Stimulated activated naive B cell treated with anti-CD40 and anti-IgM and Interleukin-4, amounts not matched to agents 10 μg/mL and 1 μg/mL and 100 μg/mL, for 72 hours (primary cell): ENCODE results near the gene SLC22A8.
A peak's percentile ranks its signal among the peaks of the same experiment; 100 is the strongest.
"Not testable (repeated sequence)": the region's sequence is repeated elsewhere in the genome, so short reads cannot be mapped to it uniquely, and the experiment has no call there.

Experiments
- ATAC-seq, 2 donors: fragments of 150-1000 bp; cut with Tn5 transposase; replicated peaks; 2 replicates each; pipeline ENCODE4 v1.10.0; 2021; ENCODE audit warnings: moderate library complexity in 1 of 2
- DNase-seq: peaks from one replicate; pipeline ENCODE4 v3.0.0; 2021
- H3K27ac Mint-ChIP-seq: one replicate; pipeline ENCODE4 v1.8.0; 2022; ENCODE audit warnings: mild to moderate bottlenecking, mixed read lengths
- H3K27me3 Mint-ChIP-seq, 2 donors: one replicate each; pipeline ENCODE4 v1.8.0; 2022; ENCODE audit warnings: mixed read lengths in 2 of 2
- H3K36me3 Mint-ChIP-seq, 2 donors: one replicate each; pipeline ENCODE4 v1.8.0; 2022; ENCODE audit warnings: mixed read lengths in 2 of 2, mild to moderate bottlenecking in 1 of 2
- H3K4me1 Mint-ChIP-seq, 2 donors: one replicate each; pipeline ENCODE4 v1.8.0; 2022; ENCODE audit warnings: mixed read lengths in 2 of 2, mild to moderate bottlenecking in 1 of 2
- H3K4me3 Mint-ChIP-seq, 2 donors: one replicate each; pipeline ENCODE4 v1.8.0; 2022; ENCODE audit warnings: mild to moderate bottlenecking in 2 of 2, mixed read lengths in 2 of 2, moderate library complexity in 1 of 2
- H3K9me3 Mint-ChIP-seq, 2 donors: one replicate each; pipeline ENCODE4 v1.8.0; 2022; ENCODE audit warnings: mixed read lengths in 2 of 2, mild to moderate bottlenecking in 1 of 2

SLC22A8 gene, protein sequence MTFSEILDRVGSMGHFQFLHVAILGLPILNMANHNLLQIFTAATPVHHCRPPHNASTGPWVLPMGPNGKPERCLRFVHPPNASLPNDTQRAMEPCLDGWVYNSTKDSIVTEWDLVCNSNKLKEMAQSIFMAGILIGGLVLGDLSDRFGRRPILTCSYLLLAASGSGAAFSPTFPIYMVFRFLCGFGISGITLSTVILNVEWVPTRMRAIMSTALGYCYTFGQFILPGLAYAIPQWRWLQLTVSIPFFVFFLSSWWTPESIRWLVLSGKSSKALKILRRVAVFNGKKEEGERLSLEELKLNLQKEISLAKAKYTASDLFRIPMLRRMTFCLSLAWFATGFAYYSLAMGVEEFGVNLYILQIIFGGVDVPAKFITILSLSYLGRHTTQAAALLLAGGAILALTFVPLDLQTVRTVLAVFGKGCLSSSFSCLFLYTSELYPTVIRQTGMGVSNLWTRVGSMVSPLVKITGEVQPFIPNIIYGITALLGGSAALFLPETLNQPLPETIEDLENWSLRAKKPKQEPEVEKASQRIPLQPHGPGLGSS

DNA sequence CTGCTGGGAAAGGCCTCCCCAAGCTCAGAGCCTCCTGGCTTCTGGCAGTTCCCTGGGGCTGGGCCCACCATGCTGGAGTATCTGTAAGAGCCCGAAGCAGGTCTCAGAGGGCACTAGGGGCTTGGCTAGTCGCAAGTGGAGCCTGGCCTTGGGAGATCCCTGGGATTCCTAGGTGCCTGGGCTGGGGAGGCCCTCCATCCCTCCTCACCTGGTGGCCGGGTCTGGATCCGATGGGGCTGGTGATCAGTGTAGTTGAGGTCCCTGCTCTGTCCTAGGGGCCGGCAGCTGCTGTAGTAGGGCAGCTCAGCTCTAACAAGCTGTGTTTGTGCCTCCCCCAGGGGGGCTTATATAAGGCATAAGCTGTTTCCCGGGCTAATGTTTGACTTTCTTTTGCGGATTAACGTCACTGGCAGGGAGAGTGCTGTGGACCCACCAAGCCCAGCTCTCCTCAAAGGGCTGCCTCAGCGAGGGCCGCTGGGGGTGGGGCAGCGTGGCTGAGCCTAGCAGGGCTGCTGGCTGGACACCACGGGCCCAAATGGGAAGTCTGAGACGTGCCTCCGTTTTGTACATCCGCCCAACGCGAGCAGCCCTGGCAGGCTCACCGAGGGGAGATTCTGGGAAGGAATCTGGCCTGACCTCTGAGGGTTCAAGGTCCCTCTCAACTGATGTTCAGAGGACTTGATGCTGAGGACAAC, at the start of gene SLC22A8:
Gene SLC22A8, minus strand, starts transcription at position 321 of the 695 bp plus-strand sequence. CDS start 883 bp downstream, outside the sequence.
- Mint-ChIP-seq H3K27ac (no peak within 1 kb of the TSS), H3K27me3 (peaks cover 33 to 50% of the 10 kb centered on the region in 2 donors), H3K36me3 (no peaks in the 10 kb centered on the region), H3K4me3 (no peak within 1 kb of the TSS), H3K4me1 (no peaks in the 10 kb centered on the region), H3K9me3 (no peaks in the 10 kb centered on the region)
- no peak for DNase-seq
- ATAC-seq, result no peak

DNA sequence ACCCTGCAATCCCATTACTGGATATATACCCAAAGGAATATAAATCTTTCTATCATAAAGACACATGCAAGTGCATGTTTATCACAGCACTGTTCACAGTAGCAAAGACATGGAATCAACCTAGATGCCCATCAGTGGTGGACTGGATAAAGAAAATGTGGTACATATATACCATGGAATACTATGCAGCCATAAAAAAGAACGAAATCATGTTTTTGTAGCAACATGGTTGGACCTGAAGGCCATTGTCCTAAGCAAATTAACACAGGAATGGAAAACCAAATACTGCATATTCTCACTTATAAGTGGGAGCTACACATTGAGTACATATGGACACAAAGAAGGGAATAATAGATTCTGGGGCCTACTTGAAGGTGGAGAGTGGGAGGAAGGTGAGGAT, 30.6 kb upstream of the SLC22A8 start:
- H3K4me1 Mint-ChIP-seq, DNase-seq, H3K4me3 Mint-ChIP-seq, H3K9me3 Mint-ChIP-seq, H3K27ac Mint-ChIP-seq, ATAC-seq, H3K36me3 Mint-ChIP-seq: not testable (repeated sequence)
- H3K27me3 Mint-ChIP-seq, result peaks cover 36 to 51% of the 10 kb centered on the region in 2 donors

DNA sequence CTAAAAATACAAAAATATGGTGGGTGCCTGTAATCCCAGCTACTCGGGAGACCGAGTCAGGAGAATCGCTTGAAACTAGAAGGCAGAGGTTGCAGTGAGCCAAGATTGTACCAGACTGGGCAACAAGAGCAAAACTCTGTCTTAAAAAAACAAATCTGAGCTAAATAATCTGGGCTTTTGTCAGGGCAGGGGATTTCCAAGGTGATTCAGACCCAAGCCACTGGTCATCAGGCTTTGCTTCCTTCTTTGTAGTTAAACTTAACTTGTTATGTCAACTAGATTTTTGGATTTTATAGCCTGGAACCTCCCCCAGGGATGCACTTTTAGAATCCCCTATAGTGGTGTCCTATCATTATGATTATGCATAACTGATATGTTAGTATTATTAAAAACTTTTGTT, 27.0 kb upstream of the SLC22A8 start:
- H3K27ac Mint-ChIP-seq, result no peak overlapping the region
- no peak overlapping the region for H3K4me3 Mint-ChIP-seq
- peaks cover 45 to 50% of the 10 kb centered on the region in 2 donors for H3K27me3 Mint-ChIP-seq
- H3K4me1 Mint-ChIP-seq, result no peaks in the 10 kb centered on the region
- no peaks in the 10 kb centered on the region for H3K36me3 Mint-ChIP-seq
- H3K9me3 Mint-ChIP-seq, result peaks cover 0 to 3% of the 10 kb centered on the region in 2 donors
- DNase-seq, result no peak
- no peak for ATAC-seq

DNA sequence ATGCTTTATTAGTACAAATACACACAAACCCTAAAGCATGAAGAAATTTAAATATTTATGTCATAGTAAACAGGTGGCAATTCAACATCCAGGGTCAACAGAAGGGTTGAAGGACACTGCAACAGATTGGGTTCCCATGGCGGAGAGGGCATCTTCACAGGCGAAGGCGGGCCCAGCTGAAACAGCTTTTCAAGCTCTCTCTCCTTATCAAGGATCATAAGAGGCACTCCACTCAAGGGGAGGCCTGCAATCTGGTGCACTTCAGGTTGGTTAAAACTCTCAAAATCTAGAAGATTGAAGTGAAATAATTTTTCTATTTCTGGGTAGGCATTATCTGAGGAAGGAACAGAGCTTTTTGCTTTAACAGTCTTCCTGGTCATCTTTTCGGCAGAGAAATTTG, 16.8 kb upstream of the SLC22A8 start:
- H3K36me3 Mint-ChIP-seq, result no peaks in the 10 kb centered on the region
- no peak overlapping the region for H3K27ac Mint-ChIP-seq
- no peaks in the 10 kb centered on the region for H3K9me3 Mint-ChIP-seq
- no peak for DNase-seq
- no peak overlapping the region for H3K4me3 Mint-ChIP-seq
- peaks cover 29 to 34% of the 10 kb centered on the region in 2 donors for H3K27me3 Mint-ChIP-seq
- H3K4me1 Mint-ChIP-seq, result peaks cover 0 to 3% of the 10 kb centered on the region in 2 donors
- ATAC-seq, result no peak

DNA sequence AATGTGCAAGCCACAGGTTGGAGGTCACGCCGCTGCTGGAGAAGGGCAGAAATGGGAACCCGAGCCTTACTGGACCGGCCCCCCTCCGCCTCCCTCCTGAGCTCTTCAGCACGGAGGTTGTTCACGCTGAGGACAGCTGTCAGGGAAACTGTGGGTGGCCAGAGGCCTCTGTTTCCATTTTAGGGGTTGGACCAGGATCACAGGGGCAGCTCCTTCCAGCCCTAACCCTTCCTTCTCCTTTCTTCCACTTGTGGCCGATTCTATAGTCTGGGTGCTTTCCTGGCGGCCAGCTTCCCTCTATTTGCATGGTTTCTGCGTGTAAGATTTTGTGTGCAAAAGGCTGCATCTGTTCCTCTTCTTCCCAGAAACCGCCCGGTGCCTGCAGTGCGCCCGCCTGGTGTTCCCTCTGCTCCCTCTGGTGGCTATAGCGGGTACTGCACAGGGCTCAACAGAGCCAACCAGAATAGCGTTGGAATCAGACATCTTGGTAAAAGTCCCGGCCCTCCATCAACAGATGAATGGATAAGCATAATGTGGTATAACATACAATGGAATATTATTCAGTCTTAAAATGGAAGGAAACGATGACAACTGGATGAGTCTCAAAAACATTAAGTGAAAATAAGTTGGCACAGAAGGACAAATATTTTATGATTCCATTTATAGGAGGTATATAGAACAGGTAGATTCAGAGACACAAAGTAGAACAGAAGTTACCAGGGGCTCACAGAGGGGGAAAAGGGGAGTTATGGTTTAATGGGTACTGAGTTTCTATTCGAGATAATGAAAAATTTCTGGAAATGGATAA, 8.4 kb upstream of the SLC22A8 start:
- Mint-ChIP-seq H3K27ac (no peak overlapping the region), H3K9me3 (no peaks in the 10 kb centered on the region), H3K4me1 (peaks cover 2 to 8% of the 10 kb centered on the region in 2 donors), H3K27me3 (peaks cover 19 to 38% of the 10 kb centered on the region in 2 donors), H3K4me3 (no peak overlapping the region), H3K36me3 (no peaks in the 10 kb centered on the region)
- peak; percentile 90 to 91 for ATAC-seq
- DNase-seq, result peak; percentile 64

DNA sequence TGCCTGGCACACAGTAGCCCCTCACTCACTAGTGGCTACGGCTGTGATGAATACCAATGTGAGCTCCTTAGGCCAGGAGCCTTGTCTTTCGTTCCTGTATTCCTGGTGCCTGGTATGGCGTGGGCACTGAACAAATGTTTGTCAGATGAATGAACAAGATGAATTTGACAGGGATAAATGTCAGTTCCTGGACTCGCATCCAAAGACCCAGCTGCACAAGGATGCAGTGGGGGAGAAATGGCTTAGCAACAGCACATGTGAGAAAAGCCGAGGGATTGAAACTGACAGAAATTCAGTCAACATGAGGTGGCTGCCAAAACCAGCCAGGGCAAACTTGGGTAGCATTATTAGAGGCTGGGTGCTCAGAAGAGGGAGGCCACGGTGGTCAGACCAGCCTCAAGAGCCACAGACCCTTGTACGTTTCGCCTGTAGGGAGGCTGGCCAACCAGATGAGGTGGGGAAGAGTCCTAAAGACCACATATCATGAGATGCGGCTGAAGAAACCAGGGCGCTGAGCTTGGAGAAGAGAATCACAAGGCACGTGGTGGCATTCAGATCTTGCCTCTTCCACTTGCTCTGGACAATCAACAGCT, 7.7 kb upstream of the SLC22A8 start:
- peaks cover 25 to 38% of the 10 kb centered on the region in 2 donors for H3K27me3 Mint-ChIP-seq
- DNase-seq (no peak), ATAC-seq (no peak)
- no peak overlapping the region for H3K4me3 Mint-ChIP-seq
- H3K4me1 Mint-ChIP-seq, result peaks cover 2 to 8% of the 10 kb centered on the region in 2 donors
- no peaks in the 10 kb centered on the region for H3K9me3 Mint-ChIP-seq
- H3K36me3 Mint-ChIP-seq, result no peaks in the 10 kb centered on the region
- no peak overlapping the region for H3K27ac Mint-ChIP-seq

DNA sequence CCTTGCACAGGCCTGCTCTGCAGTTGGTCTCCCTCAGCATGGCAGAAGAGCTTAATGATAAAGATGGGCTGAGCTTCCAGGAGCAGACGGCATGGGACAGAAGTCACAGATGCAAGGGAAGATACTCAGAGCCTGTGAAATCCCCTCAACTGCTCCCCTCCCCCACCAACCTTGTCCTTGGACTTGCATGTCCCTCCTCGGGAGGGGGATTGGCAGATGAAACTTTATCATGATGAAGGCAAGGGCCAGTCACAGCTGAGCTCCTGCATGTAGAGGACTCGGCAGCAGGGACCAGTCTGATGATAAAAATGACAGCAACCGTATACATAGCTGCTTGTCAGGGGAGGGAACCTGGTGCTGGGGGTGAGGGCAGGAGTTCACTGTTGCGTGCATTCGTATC, 6.8 kb upstream of the SLC22A8 start:
- no peak for ATAC-seq

DNA sequence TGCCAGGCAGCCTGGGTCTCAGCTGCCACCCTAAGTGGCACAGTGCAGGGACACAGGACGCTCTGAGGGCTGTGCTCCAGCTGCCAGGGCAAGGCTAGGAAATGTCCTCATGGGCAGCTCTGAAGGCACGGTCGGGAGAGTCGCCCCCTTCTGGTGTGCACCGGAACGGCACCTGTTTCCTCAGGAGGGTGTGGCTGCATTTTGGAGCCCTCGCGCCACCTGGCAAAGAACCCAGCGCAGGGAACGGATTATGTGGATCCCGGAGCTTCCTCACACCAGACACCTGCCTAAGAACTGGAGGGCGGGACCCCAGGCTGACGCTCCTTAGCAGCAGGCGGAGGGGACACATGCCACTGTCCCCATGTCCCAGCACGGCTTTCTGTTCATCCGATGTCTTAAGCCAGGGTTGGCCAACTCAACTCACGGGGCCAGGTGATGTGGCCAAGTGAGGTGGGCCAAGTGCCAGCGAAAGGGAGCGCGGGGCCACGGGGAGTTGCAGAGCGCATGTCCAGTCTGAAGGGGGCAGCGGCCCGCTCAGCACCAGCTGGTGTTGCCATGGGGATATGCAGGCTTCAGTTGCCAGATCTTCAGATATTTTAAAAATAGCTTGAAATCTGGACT, 5.1 kb upstream of the SLC22A8 start:
- H3K4me1 Mint-ChIP-seq, result peaks cover 2 to 8% of the 10 kb centered on the region in 2 donors
- no peak overlapping the region for H3K27ac Mint-ChIP-seq
- peaks cover 36 to 41% of the 10 kb centered on the region in 2 donors for H3K27me3 Mint-ChIP-seq
- no peaks in the 10 kb centered on the region for H3K9me3 Mint-ChIP-seq
- no peak overlapping the region for H3K4me3 Mint-ChIP-seq
- ATAC-seq (peak in 1 of 2 donors; percentile 35), DNase-seq (peak; percentile 13)
- no peaks in the 10 kb centered on the region for H3K36me3 Mint-ChIP-seq

More for the DNA sequence above, 6.8 kb upstream of the SLC22A8 start:
- Mint-ChIP-seq H3K9me3 (no peaks in the 10 kb centered on the region), H3K27ac (no peak overlapping the region), H3K27me3 (peaks cover 32 to 39% of the 10 kb centered on the region in 2 donors), H3K36me3 (no peaks in the 10 kb centered on the region), H3K4me1 (peaks cover 2 to 8% of the 10 kb centered on the region in 2 donors), H3K4me3 (no peak overlapping the region)
- DNase-seq, result no peak

DNA sequence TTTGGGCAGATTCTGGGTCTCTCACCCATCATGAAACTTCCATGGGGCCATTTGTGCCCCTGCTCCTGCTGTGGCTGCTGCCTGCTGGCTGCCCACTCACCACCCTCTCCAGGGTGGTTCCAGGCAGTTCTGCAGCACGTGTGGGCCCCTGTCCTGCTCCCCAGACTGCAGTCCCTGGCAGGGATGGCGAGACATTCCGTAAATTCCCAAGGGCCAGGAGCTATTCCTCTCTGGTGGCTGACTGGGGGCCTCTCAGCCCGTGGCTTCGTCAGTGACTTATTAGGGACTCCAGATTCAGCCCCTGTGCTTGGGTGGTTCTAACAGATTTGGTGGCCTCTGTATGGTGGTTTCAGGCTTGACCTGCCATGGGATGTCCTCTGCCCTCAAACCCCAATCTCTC, 3.9 kb upstream of the SLC22A8 start:
- H3K9me3 Mint-ChIP-seq, result no peaks in the 10 kb centered on the region
- peaks cover 2 to 8% of the 10 kb centered on the region in 2 donors for H3K4me1 Mint-ChIP-seq
- no peak overlapping the region for H3K4me3 Mint-ChIP-seq
- no peaks in the 10 kb centered on the region for H3K36me3 Mint-ChIP-seq
- no peak for DNase-seq
- peaks cover 38 to 46% of the 10 kb centered on the region in 2 donors for H3K27me3 Mint-ChIP-seq
- H3K27ac Mint-ChIP-seq, result no peak overlapping the region
- ATAC-seq, result no peak

DNA sequence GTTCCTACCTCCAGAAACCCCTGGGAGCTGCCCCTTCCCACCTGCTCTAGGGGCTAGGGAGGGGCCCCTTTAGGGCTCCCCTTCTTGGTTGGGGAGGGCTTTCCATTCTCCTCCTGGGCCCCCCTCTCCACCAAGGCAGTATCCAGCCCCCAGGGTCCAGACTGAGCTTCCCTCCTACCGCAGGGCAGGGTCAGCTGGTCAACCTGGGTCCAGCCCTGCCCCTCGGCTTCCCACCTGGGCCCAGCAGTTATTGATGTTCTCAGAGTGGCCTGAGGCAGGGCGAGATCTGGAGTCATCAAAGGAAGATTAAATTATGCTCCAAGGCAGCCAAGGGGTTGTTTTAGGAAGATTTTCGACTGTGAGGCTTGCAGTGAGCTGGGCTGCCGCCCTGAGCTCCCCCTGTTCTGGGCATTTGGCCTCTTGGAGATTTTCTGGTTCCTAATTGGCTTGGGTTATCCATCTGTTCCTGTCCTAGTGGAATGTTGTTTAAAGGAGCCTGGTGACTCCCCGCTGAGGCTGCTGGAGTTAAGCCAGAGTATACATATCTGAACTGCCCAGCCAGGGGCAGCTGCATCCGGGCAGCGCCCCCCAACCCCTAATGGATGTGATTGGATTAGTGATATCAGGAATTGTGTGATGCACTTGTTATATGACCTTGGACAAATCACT, 1.8 kb upstream of the SLC22A8 start:
- Mint-ChIP-seq H3K9me3 (no peaks in the 10 kb centered on the region), H3K36me3 (no peaks in the 10 kb centered on the region), H3K27ac (no peak overlapping the region), H3K4me3 (no peak overlapping the region), H3K27me3 (peaks cover 41 to 55% of the 10 kb centered on the region in 2 donors), H3K4me1 (no peaks in the 10 kb centered on the region)
- no peak for ATAC-seq
- no peak for DNase-seq

DNA sequence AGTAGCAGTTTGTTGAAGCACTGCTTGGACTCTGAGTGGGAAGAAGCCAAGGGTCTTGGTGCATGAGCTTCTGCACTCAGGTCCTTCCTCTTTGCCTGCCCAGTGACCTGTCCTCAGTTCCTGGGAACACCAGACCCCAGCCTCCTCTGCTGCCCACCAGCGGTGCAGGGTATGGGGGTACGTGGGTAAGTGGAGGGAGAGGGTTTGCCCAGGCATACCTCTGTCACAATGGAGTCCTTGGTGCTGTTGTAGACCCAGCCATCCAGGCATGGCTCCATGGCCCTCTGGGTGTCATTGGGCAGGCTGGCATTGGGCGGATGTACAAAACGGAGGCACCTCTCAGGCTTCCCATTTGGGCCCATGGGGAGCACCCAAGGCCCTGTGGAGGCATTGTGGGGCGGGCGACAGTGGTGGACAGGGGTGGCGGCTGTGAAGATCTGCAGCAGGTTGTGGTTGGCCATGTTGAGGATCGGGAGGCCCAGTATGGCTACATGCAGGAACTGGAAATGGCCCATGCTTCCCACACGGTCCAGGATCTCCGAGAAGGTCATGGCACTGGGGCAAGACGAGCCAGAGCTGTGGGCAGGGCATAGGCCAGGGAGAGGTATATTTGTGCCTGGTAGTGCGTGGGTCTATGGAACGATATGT, 1.1 kb downstream of the SLC22A8 start:
- DNase-seq (no peak), ATAC-seq (no peak)
- Mint-ChIP-seq H3K4me3 (no peak overlapping the region), H3K4me1 (no peaks in the 10 kb centered on the region), H3K27me3 (peaks cover 33 to 50% of the 10 kb centered on the region in 2 donors), H3K27ac (no peak overlapping the region), H3K36me3 (no peaks in the 10 kb centered on the region), H3K9me3 (no peaks in the 10 kb centered on the region)

DNA sequence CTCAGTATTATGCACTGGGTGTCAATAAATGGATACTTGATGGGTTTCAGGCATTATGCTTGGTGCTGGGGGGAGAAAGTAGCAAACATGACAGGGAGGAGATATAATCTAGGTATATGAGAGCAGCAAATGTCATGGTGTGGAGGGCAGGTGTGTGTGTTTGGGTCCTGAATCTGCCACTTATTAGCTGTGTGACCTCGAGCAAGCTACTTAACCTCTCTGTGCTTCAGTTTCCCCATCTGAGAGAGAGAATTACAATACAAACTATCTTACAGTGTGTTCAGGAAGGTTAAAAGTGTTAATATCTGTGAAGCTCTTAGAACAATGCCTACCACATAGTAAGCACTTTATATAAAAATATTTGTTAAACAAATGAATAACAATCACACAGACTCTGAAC, 2.8 kb downstream of the SLC22A8 start:
- no peaks in the 10 kb centered on the region for H3K9me3 Mint-ChIP-seq
- DNase-seq (no peak), ATAC-seq (no peak)
- H3K36me3 Mint-ChIP-seq, result no peaks in the 10 kb centered on the region
- H3K4me3 Mint-ChIP-seq, result no peak overlapping the region
- H3K27ac Mint-ChIP-seq, result no peak overlapping the region
- no peaks in the 10 kb centered on the region for H3K4me1 Mint-ChIP-seq
- peaks cover 22 to 46% of the 10 kb centered on the region in 2 donors for H3K27me3 Mint-ChIP-seq

DNA sequence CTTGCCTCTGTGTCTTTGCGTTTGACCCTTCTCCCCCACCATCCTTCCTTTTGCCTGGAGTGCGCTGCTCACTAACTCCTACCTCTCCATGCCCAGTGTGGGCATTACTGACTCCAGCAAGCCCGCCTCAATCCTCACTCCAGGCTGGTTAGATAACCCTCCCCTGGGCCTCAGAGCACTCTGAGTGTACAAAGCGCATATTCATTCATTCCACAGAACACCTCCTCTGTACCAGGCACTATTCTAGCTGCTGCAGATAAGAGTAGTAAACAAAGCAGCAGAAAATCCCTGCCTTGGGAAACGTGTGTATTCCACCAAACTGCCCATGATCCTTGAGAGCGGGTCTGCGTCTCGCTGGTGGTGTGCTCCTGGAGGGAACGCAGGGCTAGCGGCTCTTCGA, 3.2 kb downstream of the SLC22A8 start:
- H3K36me3 Mint-ChIP-seq, result no peaks in the 10 kb centered on the region
- no peak overlapping the region for H3K27ac Mint-ChIP-seq
- no peak overlapping the region for H3K4me3 Mint-ChIP-seq
- H3K27me3 Mint-ChIP-seq, result peaks cover 20 to 46% of the 10 kb centered on the region in 2 donors
- H3K4me1 Mint-ChIP-seq, result no peaks in the 10 kb centered on the region
- no peaks in the 10 kb centered on the region for H3K9me3 Mint-ChIP-seq
- ATAC-seq, result no peak
- DNase-seq, result no peak
